AG04449 (cell line): ENCODE results near the gene BCAS3.

Experiments used
- CTCF ChIA-PET: fragments of 350-600 bp; formaldehyde crosslinking; extraction: SDS; loops from one replicate; lab custom pipeline; 2021; ENCODE audit warnings: antibody characterized with exemption; lab: Yijun Ruan, JAX
- POLR2A ChIA-PET: fragments of 400-600, 350-600 bp; formaldehyde crosslinking; extraction: SDS; loops from one replicate; lab custom pipeline; 2020; ENCODE audit warnings: antibody characterized with exemption, inconsistent platforms; lab: Yijun Ruan, JAX
- DNase-seq: peaks from one replicate; pipeline ENCODE4 v3.0.0-alpha.2; 2010; ENCODE audit warnings: low read depth, low spot score
- H3K4me3 ChIP-seq: 2 replicates; pipeline ENCODE4 v1.5.1; 2011; ENCODE audit warnings: low read depth, mild to moderate bottlenecking, control low read depth, low read length
- TF ChIP-seq, protein P1 (sequence below): IDR thresholded peaks from one replicate; pipeline ENCODE4 v1.5.1; 2011; ENCODE audit warnings: mild to moderate bottlenecking, moderate library complexity, low read length, control low read depth, inconsistent platforms; ENCODE audit not compliant: insufficient read depth; ENCODE audit errors: missing control alignments

Gene BCAS3

DNA sequence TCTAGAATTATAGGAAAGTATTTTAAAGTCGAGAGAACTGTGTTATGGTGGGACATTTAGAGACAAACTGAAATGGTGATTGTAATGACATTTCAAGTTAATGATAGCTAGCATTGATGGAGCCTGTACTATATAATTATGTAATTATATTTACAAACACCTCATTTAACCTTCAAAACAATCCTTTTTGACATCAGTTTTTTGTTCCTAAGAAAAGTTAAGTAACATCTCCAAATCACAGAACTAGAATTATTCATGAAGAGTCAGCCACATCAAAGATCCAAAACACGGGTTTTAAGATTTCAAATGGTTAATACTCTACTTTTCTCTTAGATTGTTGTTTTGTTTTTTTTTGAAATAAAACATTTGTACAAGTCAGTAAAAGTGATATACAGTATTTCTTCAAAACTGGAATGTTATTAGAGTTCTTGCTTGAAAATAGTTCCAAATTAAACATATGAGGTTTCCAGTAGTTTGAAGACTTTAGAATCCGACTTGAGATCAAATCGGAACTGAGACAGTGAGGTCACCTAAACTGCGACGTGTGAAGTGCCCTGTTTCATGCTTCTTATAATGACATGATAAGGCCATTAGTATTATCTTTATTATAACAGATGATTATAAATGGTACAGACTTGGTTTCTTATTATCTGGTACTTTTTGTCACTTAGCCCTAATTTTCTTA lies 457.0 kb downstream of the BCAS3 start:
- CTCF ChIA-PET, result no interaction called here
- POLR2A ChIA-PET, result no interaction called here
- TF ChIP-seq, protein P1, sequence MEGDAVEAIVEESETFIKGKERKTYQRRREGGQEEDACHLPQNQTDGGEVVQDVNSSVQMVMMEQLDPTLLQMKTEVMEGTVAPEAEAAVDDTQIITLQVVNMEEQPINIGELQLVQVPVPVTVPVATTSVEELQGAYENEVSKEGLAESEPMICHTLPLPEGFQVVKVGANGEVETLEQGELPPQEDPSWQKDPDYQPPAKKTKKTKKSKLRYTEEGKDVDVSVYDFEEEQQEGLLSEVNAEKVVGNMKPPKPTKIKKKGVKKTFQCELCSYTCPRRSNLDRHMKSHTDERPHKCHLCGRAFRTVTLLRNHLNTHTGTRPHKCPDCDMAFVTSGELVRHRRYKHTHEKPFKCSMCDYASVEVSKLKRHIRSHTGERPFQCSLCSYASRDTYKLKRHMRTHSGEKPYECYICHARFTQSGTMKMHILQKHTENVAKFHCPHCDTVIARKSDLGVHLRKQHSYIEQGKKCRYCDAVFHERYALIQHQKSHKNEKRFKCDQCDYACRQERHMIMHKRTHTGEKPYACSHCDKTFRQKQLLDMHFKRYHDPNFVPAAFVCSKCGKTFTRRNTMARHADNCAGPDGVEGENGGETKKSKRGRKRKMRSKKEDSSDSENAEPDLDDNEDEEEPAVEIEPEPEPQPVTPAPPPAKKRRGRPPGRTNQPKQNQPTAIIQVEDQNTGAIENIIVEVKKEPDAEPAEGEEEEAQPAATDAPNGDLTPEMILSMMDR, result no peak
- H3K4me3 ChIP-seq, result no peak overlapping the region
- DNase-seq, result no peak

DNA sequence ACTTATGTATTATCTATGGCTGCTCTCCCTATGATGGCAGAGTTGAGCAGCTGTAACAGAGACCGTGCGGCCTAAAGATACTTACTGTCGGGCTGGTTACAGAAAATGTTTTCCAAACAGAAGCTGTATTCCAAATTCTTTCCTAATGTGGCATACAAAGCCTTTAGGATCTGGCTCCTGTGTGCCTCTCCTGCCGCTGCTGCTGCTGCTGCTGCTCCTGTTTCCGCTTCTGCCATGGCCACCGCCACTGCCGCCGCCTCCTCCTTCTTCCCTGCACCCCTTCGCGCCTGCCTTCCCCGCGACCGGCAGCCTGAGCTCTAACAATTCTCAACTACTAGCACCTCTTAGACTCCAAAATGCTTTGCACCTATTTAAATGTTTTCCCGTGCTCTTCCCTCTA lies 458.1 kb downstream of the BCAS3 start:
- ChIA-PET CTCF (no interaction called here), POLR2A (interaction anchor here (0.6 kb wide), 1 partner anchor 1298 kb away, joined by 5 read pairs; no protein-coding TSS in a partner anchor)
- TF ChIP-seq, protein P1, result no peak
- no peak for DNase-seq
- H3K4me3 ChIP-seq, result no peak overlapping the region

DNA sequence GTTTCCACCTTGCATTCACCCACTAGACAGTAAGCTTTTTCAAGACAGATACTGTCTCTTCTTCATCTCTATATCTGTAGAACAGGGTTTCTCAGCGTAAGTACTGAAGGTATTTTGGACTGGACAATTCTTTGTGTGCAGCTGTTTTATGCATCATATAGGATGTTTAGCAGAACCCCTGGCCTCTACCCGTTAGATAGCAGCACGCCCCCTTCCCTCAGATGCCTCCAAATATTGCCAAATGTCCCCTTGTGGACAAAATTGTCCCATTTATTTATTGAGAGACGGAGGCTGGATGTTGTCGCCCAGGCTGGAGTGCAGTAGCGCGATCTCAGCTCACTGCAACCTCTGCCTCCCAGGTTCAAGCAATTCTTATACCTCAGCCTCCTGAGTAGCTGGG lies 458.6 kb downstream of the BCAS3 start:
- TF ChIP-seq, protein P1, result no peak
- no peak for DNase-seq
- POLR2A ChIA-PET, result interaction anchor here (0.6 kb wide), 1 partner anchor 1299 kb away, joined by 5 read pairs; no protein-coding TSS in a partner anchor
- CTCF ChIA-PET, result no interaction called here
- no peak overlapping the region for H3K4me3 ChIP-seq

DNA sequence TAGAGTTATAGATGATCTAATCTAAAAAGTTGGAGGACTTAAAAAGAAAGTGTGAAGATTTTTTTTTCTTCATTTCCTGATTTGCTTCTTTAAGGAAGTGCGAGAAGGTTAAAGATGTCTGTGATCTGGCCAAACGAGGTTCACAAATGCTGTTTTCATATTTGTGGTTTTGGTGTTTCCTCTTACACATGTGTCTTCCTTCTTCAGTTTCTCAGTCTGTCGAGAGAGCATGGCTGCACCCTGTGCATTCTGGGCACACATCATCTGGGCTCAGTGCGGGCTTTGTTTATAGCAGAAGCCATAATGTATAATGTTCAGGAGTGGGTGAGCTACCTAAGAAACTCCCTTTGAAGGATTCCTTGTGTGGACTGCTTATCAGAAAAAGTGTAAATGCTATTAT lies 461.6 kb downstream of the BCAS3 start:
- DNase-seq, result peak; percentile 45
- no peak overlapping the region for H3K4me3 ChIP-seq
- POLR2A ChIA-PET, result no interaction called here
- TF ChIP-seq, protein P1, result no peak
- CTCF ChIA-PET, result interaction anchor here (0.8 to 1.8 kb wide), 4 partner anchors 9 to 137 kb away, joined by 3 to 4 read pairs (median 4); no protein-coding TSS in a partner anchor

DNA sequence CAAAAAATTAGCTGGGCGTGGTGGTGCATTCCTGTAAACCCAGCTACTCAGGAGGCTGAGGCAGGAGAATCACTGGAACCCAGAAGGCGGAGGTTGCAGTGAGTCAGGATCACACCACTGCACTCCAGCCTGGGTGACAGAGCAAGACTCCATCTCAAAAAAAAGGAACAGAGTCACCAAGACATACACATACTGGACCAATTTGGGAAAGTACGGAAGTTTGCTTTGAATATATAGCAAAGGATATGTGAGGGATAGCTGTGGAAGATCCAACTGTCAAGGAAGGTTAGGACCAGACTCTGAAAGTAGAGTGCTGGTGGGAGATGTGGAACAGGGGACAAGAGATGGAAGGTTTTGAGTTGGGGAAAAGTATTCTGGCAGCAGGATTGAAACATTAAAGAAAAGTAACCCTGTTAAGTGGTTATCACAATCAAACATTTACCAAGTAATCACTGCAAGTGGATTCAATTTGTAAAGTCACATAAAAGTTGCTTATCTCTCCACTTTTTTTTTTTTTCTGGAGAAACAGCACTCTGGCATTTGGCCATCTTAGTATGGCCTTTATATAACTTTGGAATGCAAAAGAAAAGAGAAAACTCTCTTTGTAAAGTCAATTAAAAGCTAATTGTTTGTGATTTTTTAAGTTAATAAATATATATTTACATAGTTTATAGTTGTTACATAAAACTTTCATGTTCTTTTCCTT lies 462.6 kb downstream of the BCAS3 start:
- H3K4me3 ChIP-seq, result no peak overlapping the region
- POLR2A ChIA-PET, result no interaction called here
- CTCF ChIA-PET, result interaction anchor here (1.2 to 1.8 kb wide), 2 partner anchors 138 to 250 kb away, joined by 3 to 4 read pairs; no protein-coding TSS in a partner anchor
- DNase-seq, result no peak
- TF ChIP-seq, protein P1, result no peak

DNA sequence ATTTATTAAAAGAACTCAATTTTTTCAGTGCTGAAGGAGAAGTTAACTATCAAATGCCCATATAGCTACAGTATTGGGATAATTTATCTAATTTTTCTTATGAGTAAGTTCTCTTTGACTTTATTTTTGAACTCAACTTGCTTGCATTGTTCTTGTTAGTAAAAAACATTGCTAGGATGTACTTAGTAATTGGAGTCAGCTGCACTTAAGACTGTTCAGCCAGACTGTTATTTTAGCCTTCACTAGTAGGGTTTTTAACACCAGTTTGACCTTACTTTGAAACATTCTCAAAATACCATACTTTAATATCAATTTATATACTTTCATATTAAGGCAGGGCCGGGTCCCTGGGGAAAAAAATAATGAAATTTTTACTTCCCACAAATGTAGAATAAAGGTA lies 465.4 kb downstream of the BCAS3 start:
- DNase-seq, result no peak
- TF ChIP-seq, protein P1, result no peak
- CTCF ChIA-PET, result no interaction called here

More for the DNA sequence above, 465.4 kb downstream of the BCAS3 start:
- POLR2A ChIA-PET, result no interaction called here
- no peak overlapping the region for H3K4me3 ChIP-seq
